GM12873 (cell line): ENCODE measurements around the gene OTUB2.

Source experiments
- TF ChIP-seq, protein P1 (sequence below): IDR thresholded peaks from 2 replicates; pipeline ENCODE4 v1.5.1; 2012; ENCODE audit warnings: low read depth, mild to moderate bottlenecking, moderate library complexity, low read length, control low read depth; ENCODE audit not compliant: insufficient read depth; ENCODE audit errors: missing control alignments

OTUB2 gene

DNA sequence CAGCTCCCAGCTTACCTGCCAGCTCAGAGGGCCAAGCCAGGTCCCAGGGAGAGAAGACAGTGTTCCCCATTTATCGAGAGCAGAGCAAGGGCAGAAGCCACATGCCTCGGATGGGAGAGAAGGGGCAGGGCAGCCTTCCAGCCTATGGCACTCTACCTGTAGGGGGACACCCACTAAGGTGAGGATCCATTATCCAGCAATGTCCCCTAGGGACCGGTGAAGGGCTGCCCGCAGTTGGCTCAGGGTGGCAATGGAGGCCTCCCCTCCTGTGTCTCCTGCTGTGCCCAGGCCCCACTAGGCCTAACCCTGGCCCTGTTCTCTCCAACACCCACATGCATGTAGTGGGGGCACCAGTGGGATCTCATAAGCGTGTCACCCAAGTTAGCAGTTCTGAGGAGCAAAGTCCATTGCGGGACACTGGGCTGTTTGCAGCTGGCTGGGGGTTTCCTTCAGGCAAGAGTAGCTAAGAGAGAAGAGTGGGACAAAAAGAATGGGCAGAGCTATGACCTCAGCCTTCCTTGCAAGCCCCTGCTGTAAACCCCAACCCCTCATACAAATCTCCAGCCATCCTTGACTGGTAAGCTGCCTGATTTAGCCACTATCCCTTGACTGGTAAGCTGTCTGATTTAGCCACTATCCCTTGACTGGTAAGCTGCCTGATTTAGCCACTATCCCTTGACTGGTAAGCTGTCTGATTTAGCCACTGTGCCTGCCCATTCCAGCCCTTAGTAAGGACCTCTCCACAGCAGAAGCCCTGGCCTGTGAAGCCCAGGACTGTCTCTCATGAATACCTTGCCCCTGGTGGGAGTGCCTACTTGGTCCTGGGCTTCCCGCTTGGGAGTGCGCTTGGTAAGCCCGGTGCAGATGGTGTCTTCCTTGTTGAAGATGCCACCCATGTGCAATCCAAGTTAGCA lies 44.6 kb upstream of the OTUB2 start:
- TF ChIP-seq, protein P1, sequence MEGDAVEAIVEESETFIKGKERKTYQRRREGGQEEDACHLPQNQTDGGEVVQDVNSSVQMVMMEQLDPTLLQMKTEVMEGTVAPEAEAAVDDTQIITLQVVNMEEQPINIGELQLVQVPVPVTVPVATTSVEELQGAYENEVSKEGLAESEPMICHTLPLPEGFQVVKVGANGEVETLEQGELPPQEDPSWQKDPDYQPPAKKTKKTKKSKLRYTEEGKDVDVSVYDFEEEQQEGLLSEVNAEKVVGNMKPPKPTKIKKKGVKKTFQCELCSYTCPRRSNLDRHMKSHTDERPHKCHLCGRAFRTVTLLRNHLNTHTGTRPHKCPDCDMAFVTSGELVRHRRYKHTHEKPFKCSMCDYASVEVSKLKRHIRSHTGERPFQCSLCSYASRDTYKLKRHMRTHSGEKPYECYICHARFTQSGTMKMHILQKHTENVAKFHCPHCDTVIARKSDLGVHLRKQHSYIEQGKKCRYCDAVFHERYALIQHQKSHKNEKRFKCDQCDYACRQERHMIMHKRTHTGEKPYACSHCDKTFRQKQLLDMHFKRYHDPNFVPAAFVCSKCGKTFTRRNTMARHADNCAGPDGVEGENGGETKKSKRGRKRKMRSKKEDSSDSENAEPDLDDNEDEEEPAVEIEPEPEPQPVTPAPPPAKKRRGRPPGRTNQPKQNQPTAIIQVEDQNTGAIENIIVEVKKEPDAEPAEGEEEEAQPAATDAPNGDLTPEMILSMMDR, result no peak

GRCh38 chr14:93982230-93983007 lies 43.7 kb upstream of the OTUB2 start:
- TF ChIP-seq, protein P1, result no peak

DNA sequence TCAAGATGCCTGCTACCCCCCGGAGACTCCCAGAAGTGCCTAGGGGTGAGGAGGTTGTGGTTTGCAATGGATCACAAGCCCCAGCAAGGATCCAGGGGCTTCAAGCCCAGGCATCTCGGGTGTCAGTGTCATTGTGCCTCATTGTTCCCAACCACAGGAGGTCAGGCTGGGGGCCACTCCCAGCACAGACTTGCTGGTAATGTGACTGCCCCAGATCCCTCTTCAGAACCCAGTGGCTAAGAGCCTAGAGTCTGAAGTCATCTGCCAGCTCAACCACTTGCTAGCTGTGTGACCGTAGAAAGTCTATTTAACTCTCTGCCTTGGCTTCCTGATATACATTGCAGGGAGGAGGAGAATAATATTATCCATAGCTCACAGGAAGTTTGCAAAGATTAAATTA lies 42.1 kb upstream of the OTUB2 start:
- TF ChIP-seq, protein P1, result no peak

DNA sequence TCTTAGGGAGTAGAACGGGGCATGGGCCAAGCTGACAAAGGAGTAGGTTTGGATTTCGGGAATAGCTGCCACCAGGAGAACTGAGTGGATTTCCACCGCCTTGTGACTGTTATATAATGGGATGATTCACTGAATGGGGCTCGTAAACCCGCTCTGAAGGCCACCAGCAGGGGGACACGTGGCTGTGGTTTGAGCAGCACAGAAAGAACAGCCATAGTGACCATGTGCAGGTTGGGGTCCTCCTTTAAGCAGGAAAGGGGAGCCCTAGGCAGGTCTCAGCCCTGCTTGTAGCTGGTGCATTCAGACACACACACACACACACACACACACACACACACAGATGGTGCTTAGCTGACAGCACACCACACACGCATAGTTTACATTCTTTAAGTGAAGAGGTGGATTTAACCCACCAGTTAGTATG lies 41.1 kb upstream of the OTUB2 start:
- TF ChIP-seq, protein P1, result peak; percentile 58

- TF ChIP-seq, protein P1, result no peak
Observed at GRCh38 chr14:93986955-93987354, 39.2 kb upstream of the OTUB2 start.

GRCh38 chr14:93987376-93987775 lies 38.8 kb upstream of the OTUB2 start:
- TF ChIP-seq, protein P1, result no peak
